T-cell (primary cell): ENCODE results near the gene LMO7. TPM values are rescaled to one million over a fixed set of nuclear protein-coding genes. Genes with fewer than 3 reads are reported as not detected.
"Not testable (repeated sequence)": the region's sequence is repeated elsewhere in the genome, so short reads cannot be mapped to it uniquely, and the experiment has no call there.

ENCODE experiments used
- ATAC-seq, 4 experiments: fragments of 200-7000 bp in 3 of 4; fragments of 150-1000 bp in 1 of 4; cut with Tn5 transposase; replicated peaks in 1 of 4; 1 replicate in 3 of 4; 2 replicates in 1 of 4; pipeline ENCODE4 v1.10.0; 2021; ENCODE audit warnings: moderate library complexity in 3 of 4, mild to moderate bottlenecking in 2 of 4, moderate number of reproducible peaks in 1 of 4
- CTCF ChIA-PET, 2 donors: fragments of 300-600 bp; sonication (Branson Sonifier 250); formaldehyde crosslinking; loops; one replicate each; lab custom pipeline; 2022; ENCODE audit warnings: antibody characterized with exemption in 2 of 2; lab: Charles Lee
- POLR2A ChIA-PET, 2 donors: fragments of 300-600 bp; sonication (Branson Sonifier 250); formaldehyde crosslinking; loops; one replicate each; lab custom pipeline; 2022; ENCODE audit warnings: antibody characterized with exemption in 2 of 2; lab: Charles Lee
- DNase-seq, 35 experiments: peaks; one replicate each; pipeline versions ENCODE4 v3.0.0 to v3.0.0-alpha.2; 2013 to 2023
- H3K27ac ChIP-seq: one replicate; pipeline ENCODE4 v1.5.1; 2013; ENCODE audit warnings: low read length
- H3K27me3 ChIP-seq, 2 experiments: replicated peaks in 1 of 2; 1 replicate in 1 of 2; 2 replicates in 1 of 2; pipeline versions ENCODE4 v1.6.1 to v1.7.0; 2013; ENCODE audit warnings: low read length in 1 of 2, mixed read lengths in 1 of 2; ENCODE audit not compliant: control insufficient read depth in 2 of 2, insufficient read depth in 2 of 2; ENCODE audit errors: extremely low read depth in 1 of 2
- H3K36me3 ChIP-seq, 2 donors: 1 replicate in 1 of 2; 2 replicates in 1 of 2; pipeline versions ENCODE4 v1.6.1 to v1.7.0; 2013; ENCODE audit warnings: low read length in 1 of 2; ENCODE audit not compliant: control insufficient read depth in 2 of 2, insufficient read depth in 1 of 2; ENCODE audit errors: extremely low read depth in 1 of 2
- H3K4me1 ChIP-seq, 2 experiments: 1 replicate in 1 of 2; 2 replicates in 1 of 2; pipeline versions ENCODE4 v1.6.1 to v1.7.0; 2013; ENCODE audit warnings: low read length in 2 of 2, mixed read lengths in 1 of 2; ENCODE audit not compliant: insufficient read depth in 2 of 2, control insufficient read depth in 1 of 2; ENCODE audit errors: extremely low read depth in 1 of 2
- H3K4me3 ChIP-seq, 2 donors: 1 replicate in 1 of 2; 2 replicates in 1 of 2; pipeline versions ENCODE4 v1.5.1 to v1.7.0; 2013; ENCODE audit warnings: mild to moderate bottlenecking in 2 of 2, low read length in 1 of 2, moderate library complexity in 1 of 2; ENCODE audit not compliant: control insufficient read depth in 1 of 2; ENCODE audit errors: extremely low read depth in 1 of 2
- H3K9me3 ChIP-seq: 2 replicates; pipeline ENCODE4 v1.7.0; 2013
- H3K27ac Mint-ChIP-seq, 2 donors: one replicate each; pipeline ENCODE4 v1.8.0; 2020 to 2021; ENCODE audit warnings: mild to moderate bottlenecking in 2 of 2, mixed read lengths in 2 of 2
- H3K27me3 Mint-ChIP-seq, 2 donors: one replicate each; pipeline ENCODE4 v1.8.0; 2021 to 2022; ENCODE audit warnings: mixed read lengths in 2 of 2
- H3K36me3 Mint-ChIP-seq: one replicate; pipeline ENCODE4 v1.8.0; 2021; ENCODE audit warnings: mixed read lengths
- H3K4me1 Mint-ChIP-seq, 3 donors: one replicate each; pipeline ENCODE4 v1.8.0; 2020 to 2022; ENCODE audit warnings: mixed read lengths in 3 of 3, mild to moderate bottlenecking in 1 of 3
- H3K4me3 Mint-ChIP-seq, 3 donors: one replicate each; pipeline ENCODE4 v1.8.0; 2020 to 2022; ENCODE audit warnings: mild to moderate bottlenecking in 3 of 3, mixed read lengths in 3 of 3, moderate library complexity in 3 of 3
- H3K9me3 Mint-ChIP-seq, 3 donors: one replicate each; pipeline ENCODE4 v1.8.0; 2020 to 2022; ENCODE audit warnings: mixed read lengths in 3 of 3
- WGBS: methylation state at CpG from one replicate; pipeline ENCODE4 v1.1.5; 2013; ENCODE audit warnings: missing lambda C conversion rate; ENCODE audit not compliant: insufficient coverage; 5-methylcytosine and 5-hydroxymethylcytosine counted together
- total RNA-seq, 35 experiments: library from RNA in 6 of 35; stranded (reverse) in 6 of 35; fragments of 120-200 nt in 1 of 35; gene quantifications; one replicate each; pipeline versions ENCODE4 v1.2.1 to v1.2.4 and lab custom pipeline; 2013 to 2026

The LMO7 gene
- total RNA-seq, 5 donors from 2014 or later (not counting 1 experiment from before 2014, with no cell fraction given): 22.6 to 46.8 (median 34.0) TPM

DNA sequence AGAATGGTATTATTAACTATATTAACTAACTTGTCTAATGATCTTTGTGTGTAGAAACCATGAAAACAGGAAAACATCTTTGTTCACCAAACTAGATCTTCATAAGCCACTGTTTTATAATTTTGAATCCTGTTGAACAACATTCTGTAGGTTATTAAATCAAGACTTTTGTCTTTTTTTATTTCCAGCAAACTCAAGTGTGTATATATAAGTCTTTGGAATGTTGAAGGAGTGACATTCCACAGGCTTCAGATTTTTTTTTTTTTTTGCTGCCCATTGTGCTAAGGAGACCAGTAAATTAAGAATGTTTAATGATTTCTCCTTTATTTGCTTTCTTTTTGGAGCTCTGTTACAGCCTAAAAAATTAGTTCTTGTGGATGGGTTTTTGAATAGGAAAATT is 89.6 kb downstream of the LMO7 start:
- no peaks in the 10 kb centered on the region for H3K27me3 ChIP-seq
- Mint-ChIP-seq H3K27me3 (no peaks in the 10 kb centered on the region), H3K4me1 (peaks cover 0 to 4% (median 0%) of the 10 kb centered on the region in 3 donors), H3K27ac (no peak overlapping the region), H3K36me3 (peaks cover 10% of the 10 kb centered on the region), H3K4me3 (no peak overlapping the region), H3K9me3 (no peaks in the 10 kb centered on the region)
- ChIA-PET POLR2A (no interaction called here), CTCF (no interaction called here)
- no peak overlapping the region for H3K27ac ChIP-seq
- no peaks in the 10 kb centered on the region for H3K9me3 ChIP-seq
- ATAC-seq: no peak
- no peaks in the 10 kb centered on the region for H3K4me1 ChIP-seq
- no peak for DNase-seq
- no peak overlapping the region for H3K4me3 ChIP-seq
- no peaks in the 10 kb centered on the region for H3K36me3 ChIP-seq

DNA sequence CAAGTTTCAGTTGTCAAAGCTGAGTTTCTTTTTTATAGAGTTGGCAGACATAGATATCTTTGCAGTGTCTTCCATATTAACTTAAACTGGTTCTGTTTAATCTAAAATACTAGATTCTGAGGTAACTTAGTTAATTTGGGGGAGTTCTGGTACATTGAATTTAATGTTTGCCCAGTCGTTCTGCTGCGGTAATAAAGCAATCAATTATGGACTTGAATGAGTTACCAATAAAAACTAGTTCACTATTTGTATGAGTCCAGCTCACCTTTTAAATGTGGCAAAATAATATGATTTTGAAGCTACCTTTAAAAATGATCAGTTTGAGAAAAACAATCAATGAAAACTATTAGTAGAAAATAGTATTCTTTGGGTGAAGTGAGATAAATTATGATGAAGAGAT is 90.2 kb downstream of the LMO7 start:
- Mint-ChIP-seq H3K9me3 (peaks cover 0 to 4% (median 0%) of the 10 kb centered on the region in 3 donors), H3K4me3 (no peak overlapping the region), H3K4me1 (peaks cover 0 to 4% (median 0%) of the 10 kb centered on the region in 3 donors), H3K27ac (no peak overlapping the region), H3K36me3 (peaks cover 12% of the 10 kb centered on the region), H3K27me3 (no peaks in the 10 kb centered on the region)
- ChIA-PET CTCF (no interaction called here), POLR2A (no interaction called here)
- no peaks in the 10 kb centered on the region for H3K9me3 ChIP-seq
- no peaks in the 10 kb centered on the region for H3K36me3 ChIP-seq
- DNase-seq: no peak
- WGBS: no CpG with 5 or more reads among the region's 2 CpGs
- no peaks in the 10 kb centered on the region for H3K27me3 ChIP-seq
- H3K4me3 ChIP-seq: no peak overlapping the region
- ATAC-seq: no peak
- no peaks in the 10 kb centered on the region for H3K4me1 ChIP-seq
- no peak overlapping the region for H3K27ac ChIP-seq

DNA sequence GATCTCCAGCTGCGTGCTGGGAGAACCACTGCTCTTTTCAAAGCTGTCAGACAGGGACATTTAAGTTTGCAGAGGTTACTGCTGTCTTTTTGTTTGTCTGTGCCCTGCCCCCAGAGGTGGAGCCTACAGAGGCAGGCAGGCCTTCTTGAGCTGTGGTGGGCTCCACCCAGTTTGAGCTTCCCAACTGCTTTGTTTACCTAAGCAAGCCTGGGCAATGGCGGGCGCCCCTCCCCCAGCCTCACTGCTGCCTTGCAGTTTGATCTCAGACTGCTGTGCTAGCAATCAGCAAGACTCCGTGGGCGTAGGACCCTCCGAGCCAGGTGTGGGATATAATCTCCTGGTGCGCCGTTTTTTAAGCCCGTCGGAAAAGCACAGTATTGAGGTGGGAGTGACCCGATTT is 97.0 kb downstream of the LMO7 start:
- H3K4me3 ChIP-seq, H3K27me3 Mint-ChIP-seq, POLR2A ChIA-PET, H3K4me1 ChIP-seq, H3K36me3 ChIP-seq, H3K4me1 Mint-ChIP-seq, DNase-seq, H3K4me3 Mint-ChIP-seq, H3K9me3 ChIP-seq, H3K27me3 ChIP-seq, H3K27ac ChIP-seq, ATAC-seq, CTCF ChIA-PET, H3K27ac Mint-ChIP-seq: not testable (repeated sequence)
- peaks cover 27% of the 10 kb centered on the region for H3K36me3 Mint-ChIP-seq
- H3K9me3 Mint-ChIP-seq: peaks cover 0 to 14% (median 0%) of the 10 kb centered on the region in 3 donors
- WGBS: no CpG with 5 or more reads among the region's 11 CpGs

DNA sequence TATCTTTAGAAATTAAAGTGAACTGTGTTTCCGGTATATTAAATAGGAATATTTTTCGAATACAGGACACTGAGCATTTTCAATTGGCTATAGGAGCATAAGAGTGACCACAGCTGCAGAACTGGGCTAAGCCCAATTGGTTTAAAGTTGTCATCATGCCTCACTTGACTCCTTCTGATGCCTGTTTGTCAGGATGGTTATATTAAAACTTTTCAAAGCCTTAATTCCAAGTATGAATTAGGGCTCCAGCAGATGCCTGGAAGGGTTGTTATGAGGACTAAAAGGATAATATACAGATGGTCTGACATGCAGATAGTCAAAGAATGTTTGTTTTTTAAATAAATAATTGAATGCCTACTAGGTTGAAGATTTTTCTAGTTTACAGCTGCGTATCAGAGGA is 100.0 kb downstream of the LMO7 start:
- Histone ChIP-seq H3K9me3 (no peaks in the 10 kb centered on the region), H3K27me3 (no peaks in the 10 kb centered on the region), H3K4me3 (no peak overlapping the region), H3K36me3 (no peaks in the 10 kb centered on the region), H3K27ac (no peak overlapping the region), H3K4me1 (no peaks in the 10 kb centered on the region)
- no peak overlapping the region for H3K27ac Mint-ChIP-seq
- ATAC-seq (no peak), DNase-seq (no peak)
- H3K4me3 Mint-ChIP-seq: no peak overlapping the region
- ChIA-PET POLR2A (no interaction called here), CTCF (interaction anchor here in 1 of 2 donors (1.0 kb wide), 1 partner anchor 41 kb away, joined by 3 read pairs; no protein-coding TSS in a partner anchor)
- peaks cover 20% of the 10 kb centered on the region for H3K36me3 Mint-ChIP-seq
- peaks cover 0 to 7% (median 2%) of the 10 kb centered on the region in 3 donors for H3K4me1 Mint-ChIP-seq
- WGBS: no CpG with 5 or more reads among the region's 3 CpGs
- H3K27me3 Mint-ChIP-seq: no peaks in the 10 kb centered on the region
- H3K9me3 Mint-ChIP-seq: peaks cover 0 to 12% (median 0%) of the 10 kb centered on the region in 3 donors

DNA sequence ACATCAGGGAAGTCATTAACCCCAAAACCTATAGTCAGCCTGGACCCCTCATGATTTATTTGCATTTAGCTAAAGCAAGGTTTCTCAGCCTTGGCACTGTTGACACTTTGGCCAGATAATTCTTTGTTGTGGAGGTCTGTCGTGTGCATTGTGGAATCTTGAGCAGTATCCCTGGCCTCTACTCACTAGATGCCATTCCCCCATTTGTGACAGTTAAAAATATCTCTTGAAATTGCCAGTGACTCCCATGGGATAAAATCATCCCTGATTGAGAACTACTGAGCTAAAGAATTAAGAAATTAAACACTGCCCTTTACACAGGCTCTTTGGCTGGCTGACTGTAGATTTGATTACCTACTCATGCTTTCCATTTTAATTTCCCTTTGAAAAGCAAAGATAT is 102.7 kb downstream of the LMO7 start:
- ATAC-seq (no peak), DNase-seq (no peak)
- Histone ChIP-seq H3K27ac (no peak overlapping the region), H3K4me3 (no peak overlapping the region), H3K4me1 (no peaks in the 10 kb centered on the region), H3K36me3 (no peaks in the 10 kb centered on the region), H3K27me3 (no peaks in the 10 kb centered on the region), H3K9me3 (no peaks in the 10 kb centered on the region)
- ChIA-PET CTCF (interaction anchor here in 1 of 2 donors (1.4 kb wide), 1 partner anchor 43 kb away, joined by 4 read pairs; no protein-coding TSS in a partner anchor), POLR2A (interaction anchor here in 1 of 2 donors (0.5 kb wide), 1 partner anchor 698 kb away, joined by 15 read pairs; no protein-coding TSS in a partner anchor)
- peaks cover 0 to 7% (median 2%) of the 10 kb centered on the region in 3 donors for H3K4me1 Mint-ChIP-seq
- WGBS: no CpG with 5 or more reads among the region's 1 CpG
- no peak overlapping the region for H3K4me3 Mint-ChIP-seq
- H3K27ac Mint-ChIP-seq: no peak overlapping the region
- peaks cover 20% of the 10 kb centered on the region for H3K36me3 Mint-ChIP-seq
- peaks cover 9 to 13% (median 9%) of the 10 kb centered on the region in 3 donors for H3K9me3 Mint-ChIP-seq
- H3K27me3 Mint-ChIP-seq: no peaks in the 10 kb centered on the region

DNA sequence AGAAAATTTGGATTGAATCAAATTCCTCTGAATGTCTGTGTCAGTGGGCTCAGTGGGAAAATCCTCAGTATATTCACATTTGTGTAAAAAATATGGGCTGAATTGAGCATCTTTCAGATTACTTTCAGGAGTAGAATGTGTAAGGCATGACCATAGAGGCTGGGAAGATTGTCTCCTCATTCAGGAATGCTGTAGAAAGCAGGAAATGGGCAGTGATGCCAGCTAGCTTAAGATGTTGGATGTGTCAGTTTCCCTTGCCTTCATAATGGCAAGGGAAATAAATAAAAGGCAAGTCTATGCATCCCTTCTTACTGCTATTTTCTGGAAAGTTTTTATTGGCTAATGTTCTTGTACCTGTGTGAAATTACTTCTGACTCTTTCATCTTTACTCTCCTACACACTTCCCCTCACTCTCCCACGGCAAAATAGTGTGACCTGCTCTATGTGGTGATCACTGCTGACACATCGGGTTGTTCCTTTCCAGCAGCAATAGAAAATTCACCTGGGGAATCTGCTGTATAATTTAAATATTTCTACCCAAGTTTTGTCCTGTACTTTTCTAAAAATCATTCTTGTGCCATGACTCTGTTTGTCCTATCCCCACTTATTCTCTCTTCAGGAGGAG is 103.2 kb downstream of the LMO7 start:
- POLR2A ChIA-PET: interaction anchor here in 1 of 2 donors (0.5 kb wide), 1 partner anchor 698 kb away, joined by 15 read pairs; no protein-coding TSS in a partner anchor
- Mint-ChIP-seq H3K4me1 (peaks cover 0 to 7% (median 2%) of the 10 kb centered on the region in 3 donors), H3K9me3 (peaks cover 9 to 13% (median 9%) of the 10 kb centered on the region in 3 donors), H3K36me3 (peaks cover 17% of the 10 kb centered on the region), H3K27me3 (no peaks in the 10 kb centered on the region), H3K4me3 (no peak overlapping the region), H3K27ac (no peak overlapping the region)
- no CpG with 5 or more reads among the region's 2 CpGs for WGBS
- no peak overlapping the region for H3K4me3 ChIP-seq
- H3K27me3 ChIP-seq: no peaks in the 10 kb centered on the region
- H3K9me3 ChIP-seq: no peaks in the 10 kb centered on the region
- CTCF ChIA-PET: no interaction called here
- no peak for DNase-seq
- H3K4me1 ChIP-seq: no peaks in the 10 kb centered on the region
- ATAC-seq: no peak
- no peak overlapping the region for H3K27ac ChIP-seq
- no peaks in the 10 kb centered on the region for H3K36me3 ChIP-seq
